ENCODE data around the gene HOXB3. TPM values are rescaled to one million over a fixed set of nuclear protein-coding genes. Genes with fewer than 3 reads are reported as not detected.

HOXB3 gene
- total and polyA plus RNA-seq, 2 of the 13 experiments (the other 11 are each of a cell fraction or from before 2014, with no cell fraction given): not detected

- H4K20me1 ChIP-seq (ENCODE audit: insufficient read depth, low read length): no peaks in the 10 kb centered on the region
- BruUV-seq (replicated peaks): no TSS peak
- in situ Hi-C loops (cut with HindIII; ENCODE audit: extremely low pct_ligation_motif_present, low pct_unique_long_range_greater_than_20kb): no loop called here
- intact Hi-C loops (cut with micrococcal nuclease; ENCODE audit: unreplicated experiment): no loop called here
- no peaks in the 10 kb centered on the region for H3K4me1 ChIP-seq (ENCODE audit: insufficient read depth, low read length)
- H3K4me3 ChIP-seq (replicated peaks in 1 of 3; ENCODE audit: insufficient read depth in 1 of 3, low read depth in 2 of 3, low read length in 3 of 3): no peak overlapping the region
- H3K27ac ChIP-seq (ENCODE audit: extremely low read length, insufficient read depth, low read length): no peak overlapping the region
- peaks cover 6 to 74% of the 10 kb centered on the region in 2 experiments for H3K27me3 ChIP-seq (ENCODE audit: control insufficient read depth in 1 of 2, insufficient read depth in 2 of 2, low read length in 2 of 2)
- H3K4me2 ChIP-seq (ENCODE audit: low read depth, low read length): no peak overlapping the region
- H3K9ac ChIP-seq (ENCODE audit: insufficient read depth, low read depth, low read length): no peak overlapping the region
- no peaks in the 10 kb centered on the region for H3K79me2 ChIP-seq (ENCODE audit: insufficient read depth, low read length)
- 46% methylated on average over 11 of the region's 11 CpGs for WGBS (ENCODE audit: low lambda C conversion rate)
- ChIA-PET POLR2A (no interaction called here), CTCF (ENCODE audit: low intra/inter-chr PET ratio, low total read pairs) (no interaction called here)
- DNase-seq (ENCODE audit: low spot score) (no peak), FAIRE-seq (no peak), ATAC-seq (no peak)
- no peaks in the 10 kb centered on the region for H3K36me3 ChIP-seq (replicated peaks in 1 of 2; ENCODE audit: control insufficient read depth in 1 of 2, insufficient read depth in 2 of 2, low read length in 2 of 2)
- H2AFZ ChIP-seq (ENCODE audit: low read length): no peak overlapping the region
- TF ChIP-seq ZNF513 (CRISPR knock-in tag; conservative IDR thresholded peaks at IDR 0.05) (no peak), ELF1 (CRISPR knock-in tag; IDR thresholded peaks at IDR 0.05) (no peak), TEF (CRISPR knock-in tag; IDR thresholded peaks at IDR 0.05) (no peak), SNAI1 (CRISPR knock-in tag; IDR thresholded peaks at IDR 0.05; ENCODE audit: borderline replicate concordance) (no peak), SALL2 (CRISPR knock-in tag; IDR thresholded peaks at IDR 0.05) (no peak), THAP7 (CRISPR knock-in tag; IDR thresholded peaks at IDR 0.05) (no peak), JUND (CRISPR knock-in tag; IDR thresholded peaks at IDR 0.05) (no peak), ZNF441 (CRISPR knock-in tag; IDR thresholded peaks at IDR 0.05; ENCODE audit: borderline replicate concordance) (no peak), ATF3 (CRISPR knock-in tag; IDR thresholded peaks at IDR 0.05) (no peak), ZNF616 (CRISPR knock-in tag; IDR thresholded peaks at IDR 0.05; ENCODE audit: low read depth) (no peak), RERE (CRISPR knock-in tag; IDR thresholded peaks at IDR 0.05; ENCODE audit: low read depth) (no peak), ZNF607 (CRISPR knock-in tag; IDR thresholded peaks at IDR 0.05; ENCODE audit: borderline replicate concordance) (no peak), ETV5 (CRISPR knock-in tag; IDR thresholded peaks at IDR 0.05; ENCODE audit: borderline replicate concordance) (no peak), ZNF781 (CRISPR knock-in tag; IDR thresholded peaks at IDR 0.05; ENCODE audit: borderline replicate concordance, not compliant biosample characterization) (no peak), HCFC1 (IDR thresholded peaks at IDR 0.05; ENCODE audit: low read depth, low read length) (no peak), EEA1 (CRISPR knock-in tag; IDR thresholded peaks at IDR 0.05; ENCODE audit: borderline replicate concordance) (no peak), MATR3 (CRISPR knock-in tag; IDR thresholded peaks at IDR 0.05) (no peak)
- H3K9me3 ChIP-seq (ENCODE audit: low read length): no peaks in the 10 kb centered on the region
These were observed 60.4 kb downstream of the HOXB3 start for GRCh38 chr17:48529683-48530009.
